Measurements from ENCODE around the gene SIGLEC9. TPM values are rescaled to one million over a fixed set of nuclear protein-coding genes. Genes with fewer than 3 reads are reported as not detected.

The SIGLEC9 gene
- polyA plus RNA-seq, 1 donor, result 1.4 TPM

DNA sequence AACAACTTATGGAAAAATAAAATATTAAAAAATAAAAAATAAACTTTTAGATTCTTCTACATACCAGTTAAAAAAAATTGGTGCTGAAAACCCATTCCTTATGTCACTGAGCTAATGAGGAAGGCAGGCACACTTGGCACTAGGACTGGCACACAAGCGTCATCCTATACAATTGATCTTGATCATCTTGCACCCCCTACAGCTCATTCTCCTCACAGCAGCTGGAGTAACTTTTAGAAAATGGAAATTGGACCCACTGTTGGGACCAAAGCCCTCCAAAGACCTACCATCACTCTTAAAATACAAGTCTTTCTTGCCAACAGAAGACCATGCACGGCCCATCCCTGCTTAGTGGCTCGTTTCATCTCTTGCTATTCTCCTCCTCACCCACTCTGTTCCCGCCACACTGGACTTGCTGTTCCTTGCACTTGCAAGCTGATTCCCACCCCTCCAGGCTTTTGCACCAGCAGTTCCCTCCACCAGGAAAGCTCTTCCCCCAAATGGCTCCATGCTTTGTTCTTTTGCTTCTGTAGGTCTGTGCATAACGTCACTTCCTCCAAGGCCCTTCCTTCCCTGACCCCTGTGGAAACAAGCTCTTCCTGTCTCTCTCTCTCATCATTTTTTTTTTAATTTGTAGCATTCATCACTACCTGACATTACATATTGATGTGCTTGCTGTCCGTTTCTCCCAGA, 28.1 kb upstream of the SIGLEC9 start:
- DNase-seq, result no peak

DNA sequence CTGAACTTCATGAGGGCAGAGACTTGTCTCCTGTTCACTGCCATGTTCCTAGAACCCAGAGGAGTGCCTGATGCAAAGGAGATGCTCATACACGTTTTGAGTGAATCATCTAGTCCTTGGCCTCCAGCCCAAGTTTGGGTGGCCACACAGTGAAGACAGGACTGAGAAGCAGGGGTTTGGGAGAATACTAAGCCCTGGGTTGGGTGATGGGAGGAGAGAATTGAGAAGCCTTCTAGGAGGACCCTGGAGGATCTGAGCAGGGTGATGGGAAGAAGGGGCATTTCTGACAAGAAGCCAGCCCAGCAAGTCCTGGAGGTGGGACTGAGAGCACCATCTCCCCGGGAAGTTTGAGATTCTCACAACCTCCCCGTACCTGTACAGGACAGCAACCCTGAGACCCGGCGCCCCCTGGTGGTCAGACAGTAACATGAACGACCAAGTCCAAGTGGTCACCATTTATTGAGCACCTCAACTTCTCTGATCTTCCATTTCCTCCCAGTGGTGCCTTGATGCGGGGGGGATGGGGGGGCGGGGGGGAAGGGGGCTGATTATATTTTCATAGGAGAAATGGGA, 27.5 kb upstream of the SIGLEC9 start:
- DNase-seq, result no peak

DNA sequence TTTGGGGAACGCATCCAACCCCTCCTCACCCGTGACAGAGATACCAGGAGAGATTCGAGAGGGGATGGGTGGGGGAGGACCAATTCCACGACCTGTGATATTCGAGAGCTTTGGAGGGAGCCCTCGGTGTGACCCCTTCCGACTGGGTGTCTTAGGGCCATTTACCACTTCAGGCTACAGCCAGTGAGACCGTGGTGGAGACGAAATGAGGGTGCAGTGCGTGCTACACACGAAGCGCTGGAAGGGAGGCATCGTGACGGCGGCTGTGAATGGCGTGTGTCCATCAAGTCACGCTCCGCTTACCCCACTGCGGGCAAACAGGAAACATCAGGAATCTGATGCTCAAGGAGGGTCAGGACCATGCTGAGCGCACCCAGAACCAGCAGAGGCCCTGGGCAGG, 26.9 kb upstream of the SIGLEC9 start:
- DNase-seq, result no peak

DNA sequence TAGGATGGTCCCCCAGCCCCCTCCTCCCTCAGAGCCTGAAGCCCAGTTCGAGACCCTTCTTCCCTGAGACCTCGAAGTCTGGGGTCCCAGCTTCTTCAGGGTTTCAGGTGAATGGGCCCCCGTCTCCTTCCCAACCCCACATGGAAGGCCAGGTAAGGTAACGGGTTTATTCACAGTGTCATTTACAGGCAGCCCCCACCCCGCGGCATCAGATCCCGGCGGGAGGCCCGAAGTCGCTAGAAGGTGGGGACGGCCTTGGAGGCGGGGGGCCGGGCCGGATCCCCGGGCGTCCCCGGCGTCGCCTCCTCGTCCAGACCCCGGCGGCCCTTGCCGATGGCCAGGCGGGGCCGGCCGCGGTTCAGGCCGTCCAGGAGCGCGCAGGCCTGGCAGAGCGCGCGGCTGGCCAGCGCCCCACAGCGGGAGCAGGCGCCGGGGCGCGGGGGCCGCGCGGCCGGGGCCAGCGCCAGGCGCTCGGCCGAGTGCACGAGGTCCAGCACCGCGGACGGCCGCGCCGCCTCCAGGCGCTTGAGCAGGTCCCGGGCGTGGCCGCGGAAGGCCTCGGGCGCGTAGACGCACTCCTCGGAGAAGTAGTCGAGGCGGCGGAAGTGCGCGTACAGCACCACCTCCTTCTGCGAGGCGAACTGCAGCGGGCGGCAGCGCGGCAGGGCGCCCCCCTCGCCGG, 26.2 kb upstream of the SIGLEC9 start:
- no peak for DNase-seq

DNA sequence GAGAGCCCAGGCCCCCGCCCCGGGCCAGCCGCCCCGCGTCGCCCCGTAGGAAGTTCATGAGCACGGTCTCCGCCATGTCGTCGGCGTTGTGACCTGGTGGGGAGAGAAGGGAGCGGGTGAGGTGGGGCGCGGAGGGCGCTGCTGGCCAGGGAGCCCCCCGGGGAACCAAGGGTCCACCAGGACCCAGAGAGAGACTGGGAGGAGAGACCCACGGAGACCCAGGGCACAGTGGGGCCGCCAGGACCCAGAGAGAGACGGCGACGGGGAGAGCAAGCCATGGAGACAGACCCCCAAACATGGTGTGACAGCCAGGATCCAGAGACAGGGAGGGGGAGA, 25.7 kb upstream of the SIGLEC9 start:
- no peak for DNase-seq

DNA sequence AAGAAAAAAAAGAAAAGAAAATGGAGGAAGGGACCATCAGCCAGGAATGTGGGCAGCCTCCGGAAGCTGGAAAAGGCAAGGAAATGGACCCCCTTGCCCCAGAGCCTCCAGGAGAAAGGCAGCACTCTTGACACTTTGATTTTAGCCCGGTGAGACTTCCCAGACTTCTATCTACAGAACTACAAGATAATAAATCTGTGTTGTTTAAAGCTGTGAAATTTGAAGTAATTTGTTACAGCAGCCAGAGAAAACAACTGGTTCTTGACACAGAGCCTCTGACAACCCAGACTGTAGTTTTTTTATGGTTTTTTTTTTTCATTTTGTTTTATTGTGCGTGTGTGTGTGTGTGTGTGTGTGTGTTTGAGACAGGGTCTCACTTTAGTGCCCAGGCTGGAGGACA, 24.1 kb upstream of the SIGLEC9 start:
- DNase-seq, result no peak

DNA sequence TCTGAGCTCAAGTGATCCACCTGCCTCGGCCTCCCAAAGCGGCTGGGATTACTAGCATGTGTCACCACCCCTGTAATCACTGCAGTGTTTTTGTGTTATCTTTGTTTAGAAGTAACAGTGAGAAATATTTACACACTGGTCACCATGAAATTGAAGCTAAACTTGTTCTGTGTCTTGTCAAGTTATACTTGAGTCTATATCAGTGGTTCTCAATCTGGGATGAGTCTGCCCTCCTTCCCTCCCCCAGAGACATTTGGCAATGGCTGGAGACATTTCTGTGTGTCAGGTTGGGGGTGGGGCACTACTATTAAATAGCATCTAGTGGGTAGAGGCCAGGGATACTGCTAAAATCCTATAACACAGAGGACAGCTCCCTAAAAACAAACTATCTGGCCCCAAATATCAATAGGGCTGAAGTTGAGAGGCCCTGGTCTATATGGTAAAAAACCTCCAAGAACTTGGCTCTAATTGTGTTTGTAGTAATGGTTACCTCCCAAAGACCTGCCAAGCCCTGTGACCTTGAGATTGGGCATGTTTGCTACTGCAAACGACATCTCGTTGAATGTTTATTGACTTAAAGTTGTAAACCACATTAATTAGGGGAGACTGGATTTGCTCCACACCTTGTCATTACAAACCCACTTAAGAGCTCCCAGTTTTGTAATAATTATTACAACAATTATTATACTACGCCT, 23.4 kb upstream of the SIGLEC9 start:
- no peak for DNase-seq

DNA sequence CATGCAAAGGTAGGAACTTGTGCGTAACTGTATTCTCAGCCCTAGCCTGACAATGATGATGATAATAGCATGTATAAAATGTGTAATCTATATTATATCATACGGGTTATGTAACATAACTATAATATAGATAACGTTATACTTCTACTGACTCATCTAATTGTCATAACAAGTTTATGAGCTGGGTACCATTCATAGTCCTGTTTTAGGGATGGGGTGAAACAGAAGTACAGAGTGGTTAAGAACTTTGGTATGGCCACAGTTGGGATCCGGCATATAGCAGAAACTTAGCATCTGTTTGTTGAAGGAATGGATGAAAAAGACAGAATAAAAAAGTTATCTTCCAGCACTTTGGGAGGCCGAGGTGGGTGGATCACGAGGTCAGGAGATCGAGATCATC, 21.7 kb upstream of the SIGLEC9 start:
- no peak for DNase-seq

DNA sequence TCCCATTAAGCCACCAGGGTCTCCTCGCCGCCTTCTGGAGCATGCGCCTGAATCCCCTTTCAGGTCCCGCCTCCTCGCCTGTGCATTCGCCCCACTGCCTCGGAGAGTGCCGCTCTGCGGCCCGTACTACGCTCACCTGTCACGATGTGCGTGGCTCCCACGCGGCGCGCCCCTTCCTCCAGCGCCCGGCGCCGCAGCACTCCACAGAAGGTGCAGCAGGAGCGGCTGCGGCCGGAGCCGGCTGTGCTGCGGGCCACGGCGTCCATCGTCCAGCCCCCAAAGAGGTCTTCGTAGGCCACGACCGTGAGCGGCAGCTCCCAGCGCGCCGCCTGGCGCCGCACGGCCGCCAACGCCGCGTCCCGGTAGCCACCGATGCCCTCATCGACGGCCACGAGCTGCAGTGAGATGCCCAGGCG, 20.8 kb upstream of the SIGLEC9 start:
- DNase-seq, result no peak

DNA sequence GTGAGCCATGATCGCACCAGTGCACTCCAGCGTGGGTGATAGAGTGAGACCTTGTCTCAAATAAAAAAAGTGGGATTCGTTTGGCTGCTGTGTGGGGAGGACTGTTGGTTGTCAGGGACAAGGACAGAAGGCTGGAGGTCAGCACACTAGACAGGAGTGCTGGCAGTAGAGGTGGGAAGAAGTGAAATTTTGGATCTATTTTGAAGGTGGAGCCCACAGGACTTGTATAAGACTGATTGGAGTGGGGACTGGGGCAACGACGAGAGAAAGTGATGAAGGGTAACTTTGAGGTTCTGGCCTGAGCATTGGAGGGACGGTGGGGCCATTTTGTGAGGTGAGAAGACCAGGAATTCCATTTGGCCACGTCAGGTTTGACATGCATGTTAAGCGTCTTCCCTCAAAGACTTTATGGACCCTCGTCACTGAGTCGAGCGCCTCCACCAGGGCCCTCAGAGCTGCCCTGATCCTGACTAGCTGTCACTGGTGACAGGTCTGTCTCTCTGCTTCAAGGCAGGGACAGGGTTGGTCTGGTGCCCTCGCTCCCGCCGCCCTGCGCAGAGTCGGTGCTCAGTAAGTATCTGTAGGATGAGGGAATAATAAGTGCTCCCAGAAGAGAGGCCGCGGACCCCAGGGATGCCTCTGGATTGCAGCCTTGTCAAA, 17.2 kb upstream of the SIGLEC9 start:
- DNase-seq, result no peak

DNA sequence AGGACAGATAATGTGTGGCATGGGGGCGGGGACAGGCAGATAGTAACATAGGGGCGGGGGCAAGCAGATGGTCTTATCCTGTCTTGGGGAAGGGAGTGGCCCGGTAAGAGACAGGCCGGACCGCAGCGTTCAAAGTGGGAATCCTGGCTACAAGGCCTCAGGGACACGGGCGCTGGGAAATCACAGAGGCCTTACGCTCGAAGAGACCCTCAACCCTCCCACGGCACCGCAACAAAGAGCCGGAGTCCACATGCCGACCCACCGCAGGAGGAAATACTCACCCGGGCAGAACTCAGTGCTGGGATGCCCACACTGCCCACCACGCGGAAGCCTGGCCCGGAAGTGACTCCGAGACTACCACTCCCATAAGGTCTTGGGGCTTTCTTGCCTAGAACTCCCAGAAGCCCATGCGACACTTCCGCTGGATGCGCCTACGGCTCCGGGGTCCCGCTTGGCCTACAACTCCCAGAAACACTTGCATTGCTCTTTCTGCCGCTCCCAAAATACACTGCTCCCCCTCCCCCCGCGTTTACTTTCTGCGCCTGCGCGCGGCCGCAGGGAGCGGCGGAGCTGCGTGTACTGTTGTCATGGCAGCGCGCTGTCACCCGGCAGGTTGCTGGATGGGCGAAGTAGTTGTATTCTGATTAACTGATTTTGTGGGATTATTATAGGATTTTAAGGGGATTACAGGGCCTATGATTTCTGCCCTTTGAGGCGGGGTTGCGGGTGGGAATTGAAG, 16.5 kb upstream of the SIGLEC9 start, which contains the start of gene CTU1:
TSS of gene CTU1 (minus strand) at position 344 of the 739 bp plus-strand sequence. CDS start 3,840 bp downstream, outside the sequence.
- peak; percentile 98 for DNase-seq

DNA sequence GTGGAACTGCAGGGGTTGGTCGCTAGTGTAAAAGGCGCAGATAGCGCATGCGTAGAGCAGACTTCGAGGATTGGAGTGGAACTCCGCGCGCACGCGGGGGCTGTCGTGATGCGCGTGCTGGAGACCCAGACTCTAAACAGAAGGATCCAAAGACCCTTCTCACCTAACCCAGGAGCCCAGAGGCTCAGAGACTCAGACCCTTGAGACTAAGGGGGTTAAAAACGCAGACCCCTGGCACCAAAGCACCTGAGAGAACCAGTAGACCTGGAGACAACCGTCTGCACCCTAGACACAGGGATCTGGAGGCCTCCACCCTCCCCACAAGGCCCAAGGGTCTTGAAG, 15.9 kb upstream of the SIGLEC9 start:
- DNase-seq, result no peak

DNA sequence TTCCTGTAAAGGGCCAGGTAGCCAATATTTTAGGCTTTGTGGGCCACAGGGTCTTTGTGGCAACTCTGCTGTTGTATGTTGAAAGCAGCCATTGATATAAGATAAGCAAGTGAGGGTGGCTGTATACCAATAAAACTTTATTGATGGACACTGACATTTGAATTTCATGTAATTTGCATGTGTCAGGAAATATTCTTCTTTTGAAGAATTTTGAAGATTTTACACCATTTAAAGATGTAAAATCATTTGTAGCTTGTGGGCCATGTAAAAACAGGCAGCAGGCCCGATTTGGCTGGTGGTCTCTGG, 14.1 kb upstream of the SIGLEC9 start:
- no peak for DNase-seq

DNA sequence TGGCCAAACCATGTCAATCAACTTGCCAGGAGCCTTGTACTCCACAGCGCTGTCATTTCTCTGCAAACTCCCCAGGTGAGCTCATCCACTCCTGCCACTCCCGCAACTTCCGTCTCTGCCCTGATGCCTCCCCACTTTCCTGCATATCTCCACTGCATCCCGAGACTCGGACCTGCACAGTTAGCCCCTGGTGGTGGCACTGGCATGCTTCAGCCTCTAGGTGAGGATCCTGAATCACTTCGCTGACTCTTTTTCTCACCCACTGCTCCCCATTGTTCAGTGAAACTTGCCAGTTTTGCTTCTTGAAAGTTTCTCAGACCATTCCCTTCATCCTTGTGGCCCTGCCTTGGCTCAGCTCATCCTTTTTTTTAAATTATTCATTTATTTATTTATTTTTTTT, 13.1 kb upstream of the SIGLEC9 start:
- no peak for DNase-seq

DNA sequence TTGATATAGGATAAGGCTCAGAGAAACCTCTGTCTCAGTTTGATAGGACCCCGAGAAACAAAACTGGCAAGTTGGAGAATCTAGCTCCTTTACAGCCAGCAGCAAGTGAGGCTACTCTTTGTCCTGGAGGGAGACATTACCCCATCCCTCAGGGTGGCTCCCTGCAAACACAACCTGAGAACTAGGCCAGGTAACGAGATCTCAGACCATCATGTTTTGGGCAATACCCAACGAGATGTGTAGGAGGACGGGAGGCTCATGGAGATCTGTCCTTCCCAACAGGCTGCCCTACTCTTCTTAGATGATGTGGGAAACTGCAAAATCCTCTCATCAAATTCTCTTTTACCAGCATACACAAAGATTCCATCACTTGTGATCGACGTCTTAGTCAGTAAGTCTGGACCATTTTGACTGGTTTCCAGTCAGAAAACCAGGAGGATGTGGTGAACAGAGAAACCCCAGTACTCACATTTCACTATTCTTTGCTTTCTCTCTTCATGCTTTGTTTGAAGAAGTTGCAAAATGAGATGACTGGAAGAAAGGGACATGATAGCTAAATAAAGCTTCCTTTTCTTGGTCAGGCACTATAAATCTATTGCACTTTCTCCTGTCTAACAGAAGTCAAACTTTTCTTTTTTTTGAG, 10.5 kb upstream of the SIGLEC9 start:
- no peak for DNase-seq

DNA sequence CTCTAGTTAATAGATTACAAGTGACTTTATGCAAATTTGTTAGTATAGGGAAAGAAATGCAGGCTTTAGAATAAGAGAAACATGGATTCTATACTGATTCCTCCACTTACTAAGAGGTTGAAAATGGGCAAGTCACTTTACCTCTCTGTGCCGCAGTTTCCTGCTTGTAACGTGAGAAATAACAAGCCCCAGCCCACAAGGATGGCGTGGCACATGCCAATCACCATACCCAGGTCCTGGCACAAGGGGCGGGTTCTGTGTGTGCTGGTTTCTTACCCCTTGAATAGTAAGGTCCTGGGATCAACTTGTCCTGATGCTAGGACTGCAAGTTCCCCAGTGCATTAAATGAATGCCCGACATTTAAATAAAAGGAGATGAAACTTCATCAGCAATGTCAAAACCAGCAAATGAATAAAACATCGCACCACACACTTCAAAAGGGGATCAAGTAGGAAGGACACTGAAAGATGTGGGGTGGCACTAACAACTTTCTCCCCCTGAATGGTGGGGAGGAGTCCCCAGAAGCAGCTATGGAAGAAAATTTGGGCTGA, 7.9 kb upstream of the SIGLEC9 start:
- no peak for DNase-seq

DNA sequence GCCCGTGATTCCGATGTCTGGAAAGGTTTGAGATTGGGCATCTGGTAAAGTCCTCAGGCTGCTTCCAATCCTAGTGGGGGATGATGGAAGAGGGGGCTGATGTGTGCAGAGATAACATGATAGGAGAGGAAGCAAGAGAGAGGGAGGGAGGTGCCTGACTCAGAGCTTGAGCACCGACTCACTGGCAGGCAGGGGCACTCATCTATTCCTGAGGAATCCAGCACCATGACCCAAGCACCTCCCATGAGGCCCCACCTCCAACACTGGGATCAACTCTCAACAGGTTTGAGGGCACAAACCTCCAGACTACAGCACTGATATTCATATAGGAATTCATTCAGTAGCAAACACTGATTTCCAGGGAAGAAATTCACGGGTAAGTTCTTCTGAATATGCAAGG, 5.6 kb upstream of the SIGLEC9 start:
- no peak for DNase-seq

DNA sequence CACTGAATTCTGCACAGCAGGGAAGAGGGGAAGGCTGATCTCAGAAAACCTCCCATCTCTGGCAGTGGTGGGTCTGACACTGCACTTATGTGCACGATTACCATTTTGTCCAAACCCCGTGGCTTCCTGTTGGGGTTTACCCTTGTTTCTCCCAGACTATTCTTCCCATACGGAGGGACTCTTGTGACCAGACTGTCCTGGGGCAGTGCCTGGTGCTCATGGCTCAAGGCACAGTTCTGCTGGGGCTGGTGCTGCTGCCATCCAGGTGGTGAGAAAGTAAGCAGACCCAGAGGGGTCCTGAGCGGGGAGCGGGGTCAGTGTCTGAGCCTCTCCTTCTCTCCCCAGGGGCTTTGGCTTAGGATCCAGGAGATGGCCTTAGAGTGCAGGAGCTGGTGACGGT, 5.1 kb upstream of the SIGLEC9 start:
- no peak for DNase-seq

DNA sequence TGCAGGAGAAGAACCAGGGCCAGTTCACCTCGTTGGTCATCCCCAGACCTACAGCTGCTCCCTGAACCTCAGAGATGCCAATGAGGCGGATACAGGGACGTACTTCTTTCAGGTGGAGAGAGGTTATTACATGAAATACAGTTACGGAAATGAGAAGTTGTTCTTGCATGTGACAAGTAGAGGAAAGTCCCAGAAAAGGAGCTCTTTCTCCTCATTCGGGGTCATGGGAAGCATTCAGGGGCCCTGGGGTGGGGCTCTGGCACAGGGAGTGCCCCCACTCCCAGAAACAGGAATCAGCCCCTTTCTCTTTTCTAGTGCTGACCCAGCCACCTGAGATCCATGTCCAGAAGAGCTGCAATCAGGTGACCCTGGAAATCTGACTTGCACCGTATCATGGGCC, 4.5 kb upstream of the SIGLEC9 start:
- DNase-seq, result no peak

DNA sequence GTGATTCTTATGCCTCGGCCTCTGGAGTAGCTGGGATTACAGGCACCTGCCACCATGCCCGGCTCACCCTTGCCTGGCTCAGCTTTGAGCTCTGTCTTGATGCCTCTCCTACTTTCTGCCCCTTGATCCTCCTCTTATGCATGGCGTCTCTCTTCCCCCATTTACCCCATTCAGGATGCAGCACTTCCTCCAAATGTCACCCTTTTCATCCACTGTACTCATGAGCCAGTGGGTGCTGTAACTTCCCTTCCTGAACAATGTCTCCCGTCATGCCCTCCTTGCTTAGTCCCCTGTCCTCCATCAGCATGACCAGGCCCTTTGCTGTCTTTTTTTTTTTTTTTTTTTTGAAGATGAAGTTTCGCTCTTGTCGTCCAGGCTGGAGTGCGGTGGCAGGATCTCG, 3.4 kb upstream of the SIGLEC9 start:
- no peak for DNase-seq

Data from left kidney (tissue), 2 donors.